Measurements from ENCODE around the gene DDX19B.
"Not testable (repeated sequence)": the region's sequence is repeated elsewhere in the genome, so short reads cannot be mapped to it uniquely, and the experiment has no call there.

DDX19B gene

DNA sequence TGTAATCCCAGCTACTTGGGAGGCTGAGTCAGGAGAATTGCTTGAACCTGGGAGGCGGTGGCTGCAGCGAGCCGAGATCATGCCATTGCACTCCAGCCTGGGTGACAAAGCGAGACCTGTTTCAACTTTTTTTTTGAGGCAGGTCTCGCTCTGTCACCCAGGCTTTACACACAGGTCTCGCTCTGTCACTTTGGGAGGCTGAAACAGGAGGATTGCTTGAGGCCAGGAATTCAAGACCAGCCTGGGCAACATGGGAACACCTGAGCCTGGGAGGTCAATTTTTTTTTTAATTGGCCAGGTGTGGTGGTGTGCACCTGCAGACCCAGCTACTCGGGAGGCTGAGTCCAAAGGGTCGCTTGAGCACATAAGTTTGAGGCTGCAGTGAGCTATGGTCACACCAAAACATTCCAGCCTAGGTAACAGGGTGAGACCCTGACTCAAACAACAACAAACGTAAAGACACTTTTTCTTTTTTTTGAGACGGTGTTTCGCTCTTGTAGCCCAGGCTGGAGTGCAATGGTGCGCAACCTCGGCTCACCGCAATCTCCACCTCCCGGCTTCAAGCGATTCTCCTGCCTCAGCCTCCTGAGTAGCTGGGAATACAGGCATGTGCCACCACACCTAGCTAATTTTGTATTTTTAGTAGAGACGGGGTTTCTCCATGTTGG is 11.5 kb upstream of the DDX19B start:
- DNase-seq (ENCODE audit: low read depth): not testable (repeated sequence)

DNA sequence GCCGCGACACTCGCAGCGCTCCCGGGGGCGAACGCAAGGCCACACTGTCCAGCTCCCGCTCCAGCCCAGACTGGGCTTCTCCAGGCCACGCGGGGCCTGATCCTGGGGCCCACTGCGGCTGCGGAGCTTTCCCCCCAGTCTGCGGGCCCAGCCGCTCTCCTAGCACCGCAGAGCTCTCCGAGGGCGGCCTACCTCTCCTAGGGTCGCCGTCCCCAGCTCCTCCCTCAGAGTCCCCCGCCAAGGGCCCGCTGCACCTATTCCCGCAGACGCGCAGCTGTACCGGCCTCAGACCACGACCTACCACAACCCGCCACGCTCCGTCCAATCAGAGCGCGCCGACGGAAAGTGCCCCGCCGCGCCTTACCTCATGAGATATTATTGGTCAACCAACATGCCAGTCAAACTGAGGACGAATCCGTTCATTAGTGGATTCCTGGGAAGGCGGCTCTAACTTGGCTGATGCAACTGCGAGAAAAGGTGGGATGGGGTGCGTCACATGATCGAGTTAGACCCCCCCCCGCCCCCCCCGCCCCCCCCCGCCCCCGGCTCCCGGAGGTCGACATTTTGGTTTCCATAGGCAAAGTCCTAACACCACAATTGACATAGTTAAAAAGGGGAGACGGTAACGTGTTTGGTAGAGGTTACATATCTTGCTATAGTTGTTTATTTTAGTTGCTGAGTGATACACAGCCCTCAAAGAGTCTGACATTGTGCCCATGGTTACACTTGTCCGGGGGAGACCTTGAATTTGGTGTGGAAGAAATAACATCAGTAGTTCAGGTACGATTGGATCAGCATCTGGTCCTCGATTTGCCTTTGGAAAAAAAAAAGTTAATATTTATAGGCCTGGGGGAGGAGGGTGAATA is 9.5 kb upstream of the DDX19B start, which contains the start of gene AARS1:
AARS1 (minus strand) TSS at position 278 of the 866 bp plus-strand sequence. CDS start 6,743 bp downstream, outside the sequence.
- peak; percentile 73 for DNase-seq (ENCODE audit: low read depth)

DNA sequence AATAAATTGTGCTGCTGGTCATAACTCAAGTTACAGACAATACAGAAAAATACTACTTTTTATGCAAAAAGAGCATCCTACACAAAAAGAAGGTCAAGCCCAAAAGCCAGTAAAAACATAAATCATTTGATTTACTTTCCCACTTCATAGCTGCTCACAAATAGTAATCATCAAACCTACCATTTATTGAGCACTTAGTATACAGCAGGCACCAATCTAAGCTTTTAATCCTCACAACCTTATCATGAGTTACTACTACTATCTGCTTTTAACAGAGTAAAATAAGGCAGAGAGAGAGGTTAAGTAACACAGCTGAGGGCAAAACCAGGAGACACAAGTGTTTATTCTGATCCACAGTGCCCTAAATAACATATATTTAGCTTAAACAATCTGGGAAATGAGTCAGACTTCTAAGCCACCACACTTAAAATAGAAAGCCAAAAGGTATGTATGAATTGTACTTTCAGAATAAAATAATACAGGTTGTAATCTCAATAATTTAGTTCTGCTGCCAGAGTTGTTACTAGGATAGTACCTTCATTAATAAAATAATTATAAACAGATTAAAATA is 8.0 kb upstream of the DDX19B start:
- DNase-seq (ENCODE audit: low read depth): no peak

DNA sequence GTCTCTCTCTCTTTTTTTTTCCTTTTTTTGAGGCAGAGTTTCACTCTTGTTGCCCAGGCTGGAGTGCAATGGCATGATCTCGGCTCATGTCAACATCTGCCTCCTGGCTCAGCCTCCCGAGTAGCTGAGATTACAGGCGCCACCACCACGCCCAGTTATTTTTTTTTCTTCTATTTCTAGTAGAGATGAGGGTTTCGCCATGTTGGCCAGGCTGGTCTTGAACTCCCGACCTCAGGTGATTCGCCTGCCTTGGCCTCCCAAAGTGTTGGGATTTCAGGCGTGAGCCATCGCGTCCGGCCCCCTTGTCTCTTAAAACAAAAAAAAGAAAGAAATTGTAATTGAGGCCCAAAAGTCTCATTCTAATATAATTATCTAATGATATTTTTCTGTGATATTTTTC is 6.8 kb upstream of the DDX19B start:
- DNase-seq (ENCODE audit: low read depth): not testable (repeated sequence)

DNA sequence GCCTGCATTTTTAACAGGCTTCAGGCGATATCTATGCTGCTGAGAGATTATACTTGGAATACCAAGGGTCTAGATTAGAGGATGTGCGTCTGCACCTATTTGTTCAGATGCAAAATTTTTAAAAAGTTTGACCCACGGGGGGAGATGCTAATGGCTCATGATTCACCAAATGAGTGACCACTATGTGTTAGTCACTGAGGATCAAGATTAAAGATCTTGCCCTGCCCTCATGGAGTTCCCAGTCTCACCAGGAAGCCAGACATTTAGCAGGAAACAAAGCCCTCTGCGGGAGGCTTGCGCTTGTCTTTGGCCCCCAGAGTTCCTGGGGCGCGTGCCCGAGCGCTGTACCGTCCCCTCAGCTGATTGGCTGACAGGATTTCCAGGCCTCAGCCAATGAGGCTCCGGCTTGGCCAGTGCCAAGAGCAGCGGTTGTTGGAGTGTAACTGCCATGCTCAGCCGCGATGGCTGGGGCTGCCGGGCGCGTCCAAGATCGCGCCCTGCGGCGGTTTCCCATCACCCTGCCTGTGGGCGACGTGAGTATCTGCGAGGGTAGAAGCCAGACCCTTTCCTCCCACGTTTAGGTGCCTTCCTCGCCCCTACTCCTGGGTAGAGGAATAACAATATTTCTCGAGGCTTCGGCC is 4.5 kb upstream of the DDX19B start:
- DNase-seq (ENCODE audit: low read depth): no peak

DNA sequence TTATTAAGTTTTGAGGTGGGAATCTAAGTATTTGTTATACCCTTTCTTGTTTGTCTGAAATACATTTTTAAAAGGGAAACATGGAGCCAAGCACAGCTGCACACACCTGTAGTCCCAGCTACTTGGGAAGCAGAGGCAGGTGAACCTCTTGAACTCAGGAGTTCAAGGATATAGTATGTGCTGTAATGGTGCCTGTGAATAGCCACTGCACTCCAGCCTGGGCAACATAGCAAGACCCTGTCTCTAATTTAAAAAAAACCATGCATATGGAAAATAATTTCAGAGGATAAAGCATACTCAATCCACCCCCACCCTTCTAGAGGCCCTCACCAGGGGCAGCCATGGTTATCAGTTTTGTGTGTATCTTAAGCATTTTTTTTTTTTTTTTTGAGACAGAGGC is 3.4 kb upstream of the DDX19B start:
- no peak for DNase-seq (ENCODE audit: low read depth)

DNA sequence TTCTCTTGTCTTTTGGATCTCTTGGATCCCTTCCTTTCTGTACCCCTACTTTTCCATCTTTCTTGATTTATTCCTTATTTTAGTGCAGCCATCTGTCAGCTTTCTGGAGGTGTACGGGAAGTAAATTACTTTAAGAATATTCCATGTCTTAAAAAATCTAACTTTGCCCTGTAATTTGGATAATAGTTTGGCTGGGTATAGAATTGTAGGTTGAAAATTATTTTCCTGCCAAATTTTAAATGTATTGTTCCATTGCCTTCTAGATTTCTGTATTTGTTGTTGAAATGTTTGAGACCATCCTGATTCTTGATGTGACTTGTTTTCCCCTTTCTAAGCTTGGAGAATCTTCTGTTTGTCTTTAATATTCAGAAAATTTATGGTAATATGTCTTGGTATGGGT is 2.1 kb downstream of the DDX19B start:
- DNase-seq (ENCODE audit: low read depth): no peak

DNA sequence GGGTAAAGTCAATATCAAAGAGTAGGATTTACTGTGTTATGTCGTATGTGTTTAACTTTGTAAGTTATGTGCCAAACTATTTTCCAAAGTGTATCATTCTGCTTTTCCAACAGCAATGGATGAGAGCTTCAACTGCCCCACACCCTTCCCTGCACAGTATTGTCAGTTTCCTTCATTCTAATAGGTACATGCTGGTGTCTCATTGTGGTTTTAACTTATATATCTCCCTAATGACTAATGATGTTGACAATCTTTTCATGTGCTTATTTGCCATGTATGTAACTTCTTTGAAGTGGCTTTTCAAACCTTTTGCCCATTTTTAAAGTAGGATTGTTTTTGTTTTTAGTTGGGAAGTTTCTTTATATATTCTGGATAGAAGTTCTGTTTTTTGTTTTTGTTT is 3.8 kb downstream of the DDX19B start:
- no peak for DNase-seq (ENCODE audit: low read depth)

DNA sequence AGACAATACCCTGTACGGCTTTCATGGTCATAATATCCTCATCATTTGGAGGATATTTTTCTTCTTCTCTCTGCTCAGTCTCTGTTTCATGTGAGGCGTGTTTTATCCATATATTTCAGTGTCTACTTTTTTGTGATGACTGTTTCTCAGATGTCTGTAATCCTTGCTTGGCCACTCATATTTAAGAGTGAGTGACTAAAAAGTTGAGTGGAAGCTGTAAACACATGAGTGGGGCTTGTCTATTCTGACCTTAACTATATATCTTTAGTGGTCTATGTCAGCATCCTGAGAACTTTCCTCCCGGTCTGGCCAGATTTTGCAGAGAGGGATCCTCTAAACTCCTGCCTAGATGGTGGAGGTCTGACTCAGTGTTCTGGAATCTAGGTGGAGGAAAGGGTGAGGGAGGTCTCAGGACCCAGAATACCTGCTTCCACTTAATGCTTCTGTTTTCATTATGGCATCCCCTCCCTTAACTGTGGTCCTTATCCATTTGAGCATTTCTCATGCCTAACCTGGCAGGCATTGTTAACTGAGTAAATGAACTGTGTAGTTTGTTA is 6.0 kb downstream of the DDX19B start:
- DNase-seq (ENCODE audit: low read depth): no peak

DNA sequence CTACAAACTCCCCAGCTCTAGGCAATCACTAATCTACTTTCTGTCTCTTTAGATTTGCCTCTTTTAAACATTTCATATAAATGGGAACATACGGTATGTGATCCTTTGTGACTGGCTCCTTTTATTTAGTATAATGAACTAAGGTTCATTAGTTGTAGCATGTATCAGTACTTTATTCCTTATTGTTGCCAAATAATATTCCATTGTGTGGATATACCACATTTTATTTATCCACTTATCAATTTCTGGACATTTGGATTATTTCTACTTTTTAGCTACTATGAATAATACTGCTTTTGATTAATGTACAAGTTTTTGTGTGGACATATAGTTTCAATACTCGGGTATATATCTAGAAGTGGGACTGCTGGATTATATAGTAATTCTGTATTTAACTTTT is 7.9 kb downstream of the DDX19B start:
- no peak for DNase-seq (ENCODE audit: low read depth)

DNA sequence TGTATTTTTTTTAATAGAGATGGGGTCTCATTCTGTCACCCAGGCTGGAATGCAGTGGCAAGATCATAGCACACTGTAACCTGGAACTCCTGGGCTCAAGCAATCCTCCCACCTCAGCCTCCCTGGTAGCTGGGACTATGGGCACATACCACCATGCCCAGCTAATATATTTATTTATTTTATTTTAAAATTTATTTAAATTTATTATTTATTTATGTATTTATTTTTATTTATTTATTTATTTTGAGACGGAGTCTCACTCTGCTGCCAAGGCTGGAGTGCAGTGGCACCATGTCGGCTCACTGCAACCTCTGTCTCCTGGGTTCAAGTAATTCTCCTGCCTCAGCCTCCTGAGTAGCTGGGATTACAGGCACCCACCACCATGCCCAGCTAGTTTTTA is 8.7 kb downstream of the DDX19B start:
- not testable (repeated sequence) for DNase-seq (ENCODE audit: low read depth)

DNA sequence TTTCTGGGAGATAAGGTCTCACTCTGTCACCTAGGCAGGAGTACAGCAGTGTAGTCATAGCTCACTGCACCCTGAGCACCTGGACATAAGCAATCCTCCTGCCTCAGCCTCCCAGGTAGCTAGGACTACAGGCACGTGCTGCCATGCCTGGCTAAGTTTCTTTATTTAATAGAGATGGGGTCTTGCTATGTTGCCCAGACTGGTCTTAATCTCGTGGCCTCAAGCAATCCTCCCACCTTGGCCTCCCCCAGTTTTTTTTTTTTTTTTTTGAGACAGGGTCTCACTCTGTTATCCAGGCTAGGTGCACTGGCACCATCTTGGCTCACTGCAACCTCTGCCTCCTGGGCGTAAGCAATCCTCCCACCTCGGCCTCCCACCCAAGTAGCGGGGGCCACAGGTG is 21.1 kb downstream of the DDX19B start:
- DNase-seq (ENCODE audit: low read depth): no peak

DNA sequence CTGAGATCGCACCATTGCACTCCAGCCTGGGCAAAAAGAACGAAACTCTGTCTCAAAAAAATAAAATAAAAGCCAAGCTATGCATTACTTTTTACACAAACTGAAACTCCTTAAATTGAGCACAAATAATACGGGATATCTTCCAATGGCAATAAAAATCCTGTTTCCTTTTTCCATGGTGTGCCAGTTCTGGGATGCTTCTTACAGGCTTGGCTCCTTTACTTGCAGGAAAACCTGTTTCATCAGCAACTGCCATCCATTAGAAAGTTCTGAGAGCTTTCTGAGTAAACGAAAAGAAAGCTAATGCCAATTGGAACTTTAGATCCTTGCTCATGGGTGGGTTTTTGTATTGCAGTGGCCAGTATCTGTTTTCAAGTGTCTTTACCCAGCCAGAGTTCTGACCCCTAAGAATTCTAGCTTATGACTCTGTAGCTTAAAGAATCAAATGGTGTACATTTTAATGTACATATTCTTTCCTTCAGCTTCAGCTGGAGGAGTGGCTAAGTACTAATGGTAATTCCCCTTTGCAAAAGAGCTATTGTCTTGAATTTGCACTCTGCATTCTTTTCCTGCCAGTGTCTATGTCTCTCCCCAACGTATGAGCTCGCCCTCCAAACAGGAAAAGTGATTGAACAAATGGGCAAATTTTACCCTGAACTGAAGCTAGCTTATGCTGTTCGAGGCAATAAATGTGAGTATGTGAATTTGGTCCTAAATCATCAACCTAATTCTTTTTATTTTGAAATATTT is 26.2 kb downstream of the DDX19B start:
- no peak for DNase-seq (ENCODE audit: low read depth)

DNA sequence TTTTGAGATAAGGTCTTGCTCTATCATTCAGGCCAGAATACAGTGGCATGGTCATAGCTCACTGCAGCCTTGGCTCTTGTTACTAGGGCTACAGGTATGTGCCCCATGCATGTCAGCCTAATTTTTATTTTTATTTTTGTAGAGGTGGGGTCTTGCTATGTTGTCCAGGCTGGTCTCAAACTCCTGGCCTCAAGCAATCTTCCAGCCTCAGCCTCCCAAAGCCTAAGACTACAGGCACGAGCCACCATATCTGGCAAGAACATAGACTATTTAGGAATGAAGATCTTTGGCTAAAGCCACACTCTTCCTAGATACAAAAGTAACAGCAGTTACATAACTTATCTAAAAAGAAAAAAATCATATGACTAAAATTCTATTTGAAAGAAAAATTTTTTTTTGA is 32.1 kb downstream of the DDX19B start:
- no peak for DNase-seq (ENCODE audit: low read depth)

DNA sequence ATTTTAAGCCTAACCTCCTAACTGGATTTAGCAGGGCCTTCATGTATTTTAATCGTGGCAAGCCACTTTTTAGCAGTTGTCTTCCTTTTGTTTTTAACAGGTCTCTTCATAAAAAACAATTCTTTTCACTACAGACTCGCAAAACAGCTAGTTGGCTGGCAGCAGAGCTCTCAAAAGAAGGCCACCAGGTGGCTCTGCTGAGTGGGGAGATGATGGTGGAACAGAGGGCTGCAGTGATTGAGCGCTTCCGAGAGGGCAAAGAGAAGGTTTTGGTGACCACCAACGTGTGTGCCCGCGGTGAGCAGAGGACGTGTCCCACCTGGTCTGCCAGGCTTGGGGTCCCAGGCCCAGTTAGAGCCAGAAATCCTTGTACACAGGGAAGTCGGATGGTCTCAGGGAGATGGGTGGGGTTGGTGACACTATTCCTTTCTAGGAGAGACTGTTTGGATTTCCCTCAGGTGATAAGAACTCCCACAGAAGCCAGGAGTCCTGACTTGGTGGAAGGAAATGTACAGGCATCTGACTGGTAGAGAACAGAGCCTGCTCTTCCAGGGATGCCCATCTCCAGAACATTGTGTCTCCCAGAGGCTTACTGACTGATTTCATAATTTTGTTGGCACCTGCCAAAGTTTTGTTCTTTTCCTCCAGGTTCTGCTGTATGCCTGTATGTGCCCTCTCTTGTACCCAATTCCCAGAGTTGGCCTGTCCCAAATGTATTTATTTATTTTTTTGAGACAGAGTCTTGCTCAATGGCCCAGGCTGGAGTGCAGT is 32.8 kb downstream of the DDX19B start:
- no peak for DNase-seq (ENCODE audit: low read depth)

DNA sequence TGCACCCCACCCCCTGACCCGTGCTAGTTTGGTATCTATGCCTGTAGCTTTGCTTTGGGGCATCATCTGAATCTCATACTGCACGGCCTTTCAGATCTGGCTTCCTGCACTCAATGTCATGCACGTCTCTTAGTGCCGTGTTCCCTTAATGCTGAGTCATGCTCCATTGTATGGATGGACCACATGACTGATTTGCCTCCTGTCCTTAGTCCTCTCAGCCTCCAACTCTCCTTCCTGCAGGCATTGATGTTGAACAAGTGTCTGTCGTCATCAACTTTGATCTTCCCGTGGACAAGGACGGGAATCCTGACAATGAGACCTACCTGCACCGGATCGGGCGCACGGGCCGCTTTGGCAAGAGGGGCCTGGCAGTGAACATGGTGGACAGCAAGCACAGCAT is 33.7 kb downstream of the DDX19B start:
- not testable (repeated sequence) for DNase-seq (ENCODE audit: low read depth)

DNA sequence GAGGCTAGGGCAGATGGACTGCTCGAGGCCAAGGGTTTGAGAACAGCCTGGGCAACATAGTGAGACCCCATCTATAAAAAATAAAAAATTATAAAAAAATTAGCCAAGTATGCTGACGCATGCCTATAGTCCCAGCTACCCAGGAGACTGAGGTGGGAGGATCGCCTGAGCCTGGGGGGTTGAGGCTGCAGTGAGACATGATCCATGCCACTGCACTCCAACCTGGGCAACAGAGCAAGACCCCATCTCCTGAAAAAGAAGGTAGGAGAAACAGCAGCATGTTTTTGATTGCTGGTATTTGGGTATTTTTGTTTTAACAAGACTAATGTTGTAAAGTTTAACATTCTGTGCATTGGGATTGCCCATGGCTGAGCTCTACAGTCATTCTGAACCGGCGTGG is 38.8 kb downstream of the DDX19B start:
- DNase-seq (ENCODE audit: low read depth): no peak

DNA sequence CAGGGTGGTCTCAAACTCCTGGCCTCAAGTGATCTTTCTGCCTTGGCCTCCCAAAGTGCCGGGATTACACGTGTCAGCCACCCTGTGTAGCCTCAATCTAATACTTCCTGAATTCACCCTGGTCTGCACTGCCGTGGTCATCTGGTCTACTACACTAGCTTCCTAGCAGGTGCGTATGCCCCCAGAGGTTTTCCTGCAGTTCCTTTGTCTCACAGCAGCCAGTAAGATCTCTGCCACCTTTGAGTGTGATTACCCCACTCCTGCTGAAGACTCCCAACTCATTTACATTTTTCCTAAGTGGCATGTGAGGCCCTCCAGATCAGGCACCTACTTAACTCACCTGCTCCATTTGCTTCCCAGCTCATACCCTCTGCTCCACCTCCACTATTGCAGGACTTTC is 42.6 kb downstream of the DDX19B start:
- no peak for DNase-seq (ENCODE audit: low read depth)

DNA sequence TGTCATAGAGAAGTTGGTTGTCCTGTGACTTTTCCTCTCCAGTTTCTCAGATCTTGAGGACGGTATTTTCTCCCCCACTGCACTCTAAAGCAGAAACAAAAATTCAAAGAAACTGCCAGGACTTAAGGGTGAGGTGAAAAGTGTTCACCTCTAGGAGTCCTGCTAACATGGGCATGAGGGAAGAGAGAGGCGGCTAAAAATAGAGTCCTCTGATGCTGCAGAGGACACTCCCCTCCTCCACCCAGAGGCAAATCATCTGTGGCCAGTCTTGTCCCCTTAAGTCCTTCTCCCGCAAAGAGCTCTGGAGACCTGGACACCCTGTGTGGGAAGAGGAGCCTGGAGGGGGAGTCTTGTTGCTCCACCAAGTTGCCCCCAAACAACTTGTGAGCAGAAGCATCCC is 43.0 kb downstream of the DDX19B start:
- DNase-seq (ENCODE audit: low read depth): no peak

DNA sequence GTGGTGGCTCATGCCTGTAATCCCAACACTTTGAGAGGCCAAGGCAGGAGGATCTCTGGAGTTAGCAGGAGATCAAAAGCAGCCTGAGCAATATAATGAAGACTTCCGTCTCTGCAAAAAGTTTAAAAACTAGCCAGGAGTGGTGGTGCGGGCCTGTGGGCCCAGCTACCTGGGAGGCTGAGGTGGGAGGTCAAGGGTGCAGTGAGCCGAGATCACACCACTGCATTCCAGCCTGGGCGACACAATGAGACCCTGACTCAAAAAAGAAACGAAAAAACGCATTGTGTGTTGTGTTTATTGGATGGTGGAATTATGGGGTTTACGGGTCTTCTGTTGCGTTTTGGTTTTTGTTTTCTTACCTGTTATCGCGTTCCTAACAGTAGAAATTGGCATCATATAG is 46.9 kb downstream of the DDX19B start:
- DNase-seq (ENCODE audit: low read depth): no peak

DNA sequence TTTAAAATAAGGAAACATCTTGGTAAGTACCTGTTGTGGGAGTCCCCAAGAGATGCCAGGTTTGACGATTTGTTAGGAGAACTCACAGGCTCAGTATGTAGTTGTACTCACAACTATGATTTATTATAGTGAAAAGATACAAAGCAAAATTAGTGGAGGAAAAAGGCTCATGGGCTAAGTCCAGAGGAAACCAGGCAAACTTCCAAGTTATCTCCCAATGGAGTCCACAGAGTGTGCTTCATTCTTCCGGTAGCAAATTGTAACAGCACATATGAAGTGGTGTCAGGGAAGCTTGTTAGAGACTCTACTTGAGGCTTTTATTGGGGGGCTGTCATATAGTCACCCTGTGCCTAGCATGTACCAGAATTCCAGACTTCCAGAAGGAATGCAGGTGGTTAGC is 50.0 kb downstream of the DDX19B start:
- no peak for DNase-seq (ENCODE audit: low read depth)

All from stimulated activated CD8-positive, alpha-beta memory T cell treated with anti-CD3 and anti-CD28 coated beads, Interleukin-15, amount 100 ng/mL, for 24 hours (primary cell).